ENCODE data around the gene TAOK1.
"Not testable (repeated sequence)": the region's sequence is repeated elsewhere in the genome, so short reads cannot be mapped to it uniquely, and the experiment has no call there.

The TAOK1 gene

DNA sequence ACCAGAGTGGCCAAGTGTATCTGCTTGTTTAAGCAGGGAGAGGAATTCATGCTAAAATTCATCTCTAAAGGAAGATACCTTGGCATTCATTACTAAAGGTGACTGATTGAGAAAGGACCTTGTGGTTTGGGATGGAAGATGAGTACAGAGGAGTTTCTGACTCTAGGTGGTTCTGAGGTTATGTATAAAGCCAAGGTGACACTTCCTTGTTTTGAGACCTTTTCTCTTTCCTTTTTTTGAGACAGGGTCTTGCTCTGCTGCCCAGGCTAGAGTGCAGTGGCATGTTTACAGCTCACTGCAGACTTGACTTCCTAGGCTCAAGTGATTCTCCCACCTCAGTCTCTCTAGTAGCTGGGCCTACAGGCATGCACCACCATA, 167.6 kb downstream of the TAOK1 start:
- no peak overlapping the region for H3K4me3 ChIP-seq (ENCODE audit: low read depth, low read length)
- TF ChIP-seq, protein P1, sequence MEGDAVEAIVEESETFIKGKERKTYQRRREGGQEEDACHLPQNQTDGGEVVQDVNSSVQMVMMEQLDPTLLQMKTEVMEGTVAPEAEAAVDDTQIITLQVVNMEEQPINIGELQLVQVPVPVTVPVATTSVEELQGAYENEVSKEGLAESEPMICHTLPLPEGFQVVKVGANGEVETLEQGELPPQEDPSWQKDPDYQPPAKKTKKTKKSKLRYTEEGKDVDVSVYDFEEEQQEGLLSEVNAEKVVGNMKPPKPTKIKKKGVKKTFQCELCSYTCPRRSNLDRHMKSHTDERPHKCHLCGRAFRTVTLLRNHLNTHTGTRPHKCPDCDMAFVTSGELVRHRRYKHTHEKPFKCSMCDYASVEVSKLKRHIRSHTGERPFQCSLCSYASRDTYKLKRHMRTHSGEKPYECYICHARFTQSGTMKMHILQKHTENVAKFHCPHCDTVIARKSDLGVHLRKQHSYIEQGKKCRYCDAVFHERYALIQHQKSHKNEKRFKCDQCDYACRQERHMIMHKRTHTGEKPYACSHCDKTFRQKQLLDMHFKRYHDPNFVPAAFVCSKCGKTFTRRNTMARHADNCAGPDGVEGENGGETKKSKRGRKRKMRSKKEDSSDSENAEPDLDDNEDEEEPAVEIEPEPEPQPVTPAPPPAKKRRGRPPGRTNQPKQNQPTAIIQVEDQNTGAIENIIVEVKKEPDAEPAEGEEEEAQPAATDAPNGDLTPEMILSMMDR (IDR thresholded peaks at IDR 0.05; ENCODE audit: borderline replicate concordance, insufficient read depth, low read depth, low read length), result no peak

DNA sequence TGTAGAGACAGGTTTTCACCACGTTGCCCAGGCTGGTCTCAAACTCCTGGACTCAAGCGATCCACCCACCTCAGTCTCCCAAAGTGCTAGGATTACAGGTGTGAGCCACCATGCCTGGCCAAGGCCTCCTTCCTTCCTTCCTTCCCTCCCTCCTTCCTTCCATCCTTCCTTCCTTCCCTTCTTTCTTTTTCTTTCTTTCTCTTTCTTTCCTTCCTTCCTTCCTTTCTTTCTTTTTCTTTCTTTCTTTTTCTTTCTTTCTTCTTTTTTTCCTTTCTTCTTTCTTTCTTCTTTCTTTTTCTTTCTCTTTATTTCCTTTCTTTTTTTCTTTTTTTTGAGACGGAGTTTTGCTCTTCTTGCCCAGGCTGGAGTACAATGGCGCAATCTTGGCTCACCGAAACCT, 168.0 kb downstream of the TAOK1 start:
- H3K4me3 ChIP-seq (ENCODE audit: low read depth, low read length), result not testable (repeated sequence)

DNA sequence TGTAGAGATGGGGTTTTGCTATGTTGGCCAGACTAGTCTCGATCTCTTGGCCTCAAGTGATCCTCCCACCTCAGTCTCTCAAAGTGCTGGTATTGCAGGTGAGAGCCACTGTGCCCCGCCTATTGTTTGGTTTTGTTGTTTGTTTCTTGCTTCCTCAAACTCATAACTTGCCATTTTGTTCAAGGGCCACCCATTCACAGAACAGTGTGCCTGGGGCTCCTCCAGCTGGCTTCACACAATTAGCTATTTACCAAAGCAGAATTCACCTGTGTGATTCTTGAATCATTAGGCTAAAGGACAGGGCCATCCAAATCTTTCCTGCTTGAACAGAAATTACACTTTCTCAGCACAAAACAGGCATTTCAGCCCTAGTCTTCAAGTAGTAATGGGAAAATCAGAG, 169.5 kb downstream of the TAOK1 start:
- TF ChIP-seq, protein P1 (IDR thresholded peaks at IDR 0.05; ENCODE audit: borderline replicate concordance, insufficient read depth, low read depth, low read length), result no peak
- no peak overlapping the region for H3K4me3 ChIP-seq (ENCODE audit: low read depth, low read length)

DNA sequence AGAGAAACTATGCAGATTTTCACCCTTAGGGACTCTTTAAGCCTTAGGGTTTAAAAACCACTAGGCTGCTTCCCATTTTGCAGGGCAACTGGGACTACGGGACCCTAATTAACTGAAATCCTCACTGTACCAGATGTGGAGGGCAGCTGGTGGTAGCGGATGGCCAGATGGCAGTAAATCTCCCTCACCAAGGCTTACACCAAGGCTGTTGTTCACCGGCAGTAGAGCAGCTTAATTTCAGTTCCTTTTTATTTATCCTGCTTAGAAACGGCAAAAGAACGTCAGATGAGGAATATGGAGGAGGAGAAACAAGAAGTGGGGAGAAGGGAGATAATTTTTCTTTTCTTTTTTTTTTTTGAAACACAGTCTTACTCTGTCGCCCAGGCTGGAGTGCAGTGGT, 170.2 kb downstream of the TAOK1 start:
- TF ChIP-seq, protein P1 (IDR thresholded peaks at IDR 0.05; ENCODE audit: borderline replicate concordance, insufficient read depth, low read depth, low read length), result no peak

DNA sequence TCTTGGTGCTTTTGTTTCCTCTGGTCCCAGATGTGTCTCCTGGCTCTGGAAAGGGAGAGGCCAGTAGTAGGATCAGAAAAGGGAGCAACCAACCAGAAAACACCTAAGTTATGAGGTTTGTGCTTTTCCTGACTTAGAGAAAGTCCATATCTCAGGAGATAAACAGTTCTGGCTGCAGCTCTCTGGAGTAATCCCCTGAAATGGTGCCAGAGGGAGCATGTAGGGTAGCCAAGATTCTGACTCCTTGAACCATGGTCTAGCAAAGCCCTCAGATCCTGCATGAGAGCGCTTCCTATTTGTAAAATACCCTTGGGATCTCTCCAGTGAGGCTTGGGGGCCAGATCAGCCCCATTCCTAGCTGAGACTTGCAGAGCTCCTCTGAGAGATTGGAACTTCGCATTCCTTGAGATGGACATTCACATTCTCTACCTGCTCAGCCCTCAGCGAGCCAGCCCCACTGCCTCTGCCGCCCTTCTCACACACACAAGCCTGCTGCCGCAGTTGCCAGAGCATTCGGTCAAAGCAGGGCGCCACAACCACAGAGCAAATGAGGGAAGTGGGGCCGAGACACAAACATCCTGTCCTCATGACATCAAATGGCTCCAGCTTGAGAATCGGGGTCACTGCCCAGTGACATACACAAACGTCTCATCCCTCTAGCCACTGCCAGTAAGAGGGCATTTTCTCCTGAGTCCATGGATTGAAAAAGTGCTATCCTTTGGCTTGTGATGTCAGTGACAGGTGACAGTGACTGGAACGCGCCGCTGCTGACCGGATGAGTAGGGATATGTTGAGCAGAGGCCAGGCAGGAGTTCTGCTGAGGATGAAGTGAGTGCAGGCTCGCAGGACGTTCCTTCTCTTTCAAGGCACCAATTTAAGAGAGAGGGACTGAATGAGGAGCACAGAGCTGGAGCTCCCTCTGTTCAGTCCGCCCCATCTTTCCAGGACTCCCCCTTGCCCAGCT, 171.7 kb downstream of the TAOK1 start:
- no peak overlapping the region for H3K4me3 ChIP-seq (ENCODE audit: low read depth, low read length)
- TF ChIP-seq, protein P1 (IDR thresholded peaks at IDR 0.05; ENCODE audit: borderline replicate concordance, insufficient read depth, low read depth, low read length), result no peak

More for the DNA sequence above, 170.2 kb downstream of the TAOK1 start:
- H3K4me3 ChIP-seq (ENCODE audit: low read depth, low read length), result no peak overlapping the region

DNA sequence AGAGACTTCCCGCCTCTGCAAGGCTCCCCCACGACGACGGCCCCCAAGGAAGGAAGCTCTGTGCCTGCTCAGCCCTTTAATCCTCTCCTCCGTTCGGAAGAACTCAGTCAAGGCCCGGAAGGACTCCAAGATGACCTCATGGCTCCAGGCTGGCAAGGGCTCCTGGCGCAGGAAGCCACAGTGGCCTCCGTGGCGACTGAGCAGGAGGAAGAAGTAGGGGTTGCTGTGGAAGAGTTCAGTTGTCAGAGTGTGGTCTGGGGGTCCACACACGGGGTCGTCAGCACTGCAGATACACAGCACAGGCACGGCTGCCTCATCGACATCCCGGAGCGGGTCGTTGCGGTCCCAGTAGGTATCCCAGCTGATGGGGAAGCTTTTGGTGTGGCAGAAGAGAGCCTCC, 172.5 kb downstream of the TAOK1 start:
- TF ChIP-seq, protein P1 (IDR thresholded peaks at IDR 0.05; ENCODE audit: borderline replicate concordance, insufficient read depth, low read depth, low read length), result no peak
- no peak overlapping the region for H3K4me3 ChIP-seq (ENCODE audit: low read depth, low read length)

DNA sequence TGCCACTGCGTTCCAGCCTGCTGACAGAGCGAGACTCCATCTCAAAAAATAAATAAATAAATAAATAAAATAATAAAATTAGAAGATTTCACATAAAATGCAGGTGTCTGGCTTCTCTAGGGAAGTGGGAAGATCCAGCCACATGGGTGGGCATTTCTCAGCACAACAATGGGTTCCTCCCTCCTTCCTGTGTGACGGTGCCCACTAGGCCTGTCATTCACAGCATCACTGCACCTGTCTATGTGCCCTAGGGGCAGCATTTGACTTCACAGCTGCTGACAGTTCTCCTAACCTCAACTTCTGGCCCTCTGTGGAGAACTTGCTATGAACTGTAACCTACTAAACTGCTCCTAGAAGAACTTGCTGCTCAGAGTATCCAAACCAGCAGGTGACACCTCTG, 173.7 kb downstream of the TAOK1 start:
- no peak overlapping the region for H3K4me3 ChIP-seq (ENCODE audit: low read depth, low read length)
- TF ChIP-seq, protein P1 (IDR thresholded peaks at IDR 0.05; ENCODE audit: borderline replicate concordance, insufficient read depth, low read depth, low read length), result no peak
